ENCODE results near the gene ZDHHC12. TPM values are rescaled to one million over a fixed set of nuclear protein-coding genes. Genes with fewer than 3 reads are reported as not detected.

Gene ZDHHC12
- total and polyA plus RNA-seq, 2 of the 8 experiments (the other 6 are each of a cell fraction or from before 2014, with no cell fraction given), result 35.0 to 93.8 TPM

Small RNA genes within 50 kb of the gene (small RNA-seq; reads per million reads assigned to genes)
- not detected for gene RF00017 (ENCODE audit: insufficient read depth)
- not detected for gene RN7SL560P (ENCODE audit: insufficient read depth)

Other genes starting within 250 kb of the ZDHHC12 start
- 14.9 and 15.1 TPM in 2 replicates for gene GLE1, start 219.4 kb downstream of the ZDHHC12 start, total RNA-seq (2021; fragmentation: NEBNext Ultra II Directional; extraction: Animal tissue kit (Norgen Biotek cat#: 25700))
- 9.6 and 10.0 TPM in 2 replicates for gene GLE1, start 219.4 kb downstream of the ZDHHC12 start, polyA plus RNA-seq (2011; rRNA removed)
- 209 and 216 TPM in 2 replicates for gene SPTAN1, start 171.5 kb downstream of the ZDHHC12 start, total RNA-seq (2021; fragmentation: NEBNext Ultra II Directional; extraction: Animal tissue kit (Norgen Biotek cat#: 25700))
- gene SPTAN1, start 171.5 kb downstream of the ZDHHC12 start, polyA plus RNA-seq (2011; rRNA removed), result 182 and 242 TPM in 2 replicates
- gene DYNC2I2, start 67.3 kb downstream of the ZDHHC12 start, total RNA-seq (2021; fragmentation: NEBNext Ultra II Directional; extraction: Animal tissue kit (Norgen Biotek cat#: 25700)), result 58.0 and 60.4 TPM in 2 replicates
- 78.5 and 113 TPM in 2 replicates for gene DYNC2I2, start 67.3 kb downstream of the ZDHHC12 start, polyA plus RNA-seq (2011; rRNA removed)
- gene SET, start 34.9 kb downstream of the ZDHHC12 start, total RNA-seq (2021; fragmentation: NEBNext Ultra II Directional; extraction: Animal tissue kit (Norgen Biotek cat#: 25700)), result 1,327 and 1,345 TPM in 2 replicates
- 466 and 513 TPM in 2 replicates for gene SET, start 34.9 kb downstream of the ZDHHC12 start, polyA plus RNA-seq (2011; rRNA removed)
- gene PKN3, start 21.6 kb downstream of the ZDHHC12 start, total RNA-seq (2021; fragmentation: NEBNext Ultra II Directional; extraction: Animal tissue kit (Norgen Biotek cat#: 25700)), result 15.2 and 16.3 TPM in 2 replicates
- gene PKN3, start 21.6 kb downstream of the ZDHHC12 start, polyA plus RNA-seq (2011; rRNA removed), result 15.7 and 24.4 TPM in 2 replicates
- 20.5 and 22.6 TPM in 2 replicates for gene ZER1, start 47.8 kb upstream of the ZDHHC12 start, total RNA-seq (2021; fragmentation: NEBNext Ultra II Directional; extraction: Animal tissue kit (Norgen Biotek cat#: 25700))
- gene ZER1, start 47.8 kb upstream of the ZDHHC12 start, polyA plus RNA-seq (2011; rRNA removed), result 26.6 and 55.8 TPM in 2 replicates
- 21.3 and 26.3 TPM in 2 replicates for gene TBC1D13, start 63.1 kb upstream of the ZDHHC12 start, total RNA-seq (2021; fragmentation: NEBNext Ultra II Directional; extraction: Animal tissue kit (Norgen Biotek cat#: 25700))
- gene TBC1D13, start 63.1 kb upstream of the ZDHHC12 start, polyA plus RNA-seq (2011; rRNA removed), result 24.7 and 33.0 TPM in 2 replicates
- 17.5 and 22.4 TPM in 2 replicates for gene ENDOG, start 94.4 kb upstream of the ZDHHC12 start, total RNA-seq (2021; fragmentation: NEBNext Ultra II Directional; extraction: Animal tissue kit (Norgen Biotek cat#: 25700))
- gene ENDOG, start 94.4 kb upstream of the ZDHHC12 start, polyA plus RNA-seq (2011; rRNA removed), result 23.4 and 31.8 TPM in 2 replicates
- 73.4 and 77.8 TPM in 2 replicates for gene SPOUT1, start 105.7 kb upstream of the ZDHHC12 start, total RNA-seq (2021; fragmentation: NEBNext Ultra II Directional; extraction: Animal tissue kit (Norgen Biotek cat#: 25700))
- 69.2 and 100 TPM in 2 replicates for gene SPOUT1, start 105.7 kb upstream of the ZDHHC12 start, polyA plus RNA-seq (2011; rRNA removed)
- 28.5 and 30.4 TPM in 2 replicates for gene KYAT1, start 157.8 kb upstream of the ZDHHC12 start, total RNA-seq (2021; fragmentation: NEBNext Ultra II Directional; extraction: Animal tissue kit (Norgen Biotek cat#: 25700))
- 42.2 and 56.6 TPM in 2 replicates for gene KYAT1, start 157.8 kb upstream of the ZDHHC12 start, polyA plus RNA-seq (2011; rRNA removed)
- gene LRRC8A, start 158.0 kb upstream of the ZDHHC12 start, total RNA-seq (2021; fragmentation: NEBNext Ultra II Directional; extraction: Animal tissue kit (Norgen Biotek cat#: 25700)), result 103 and 106 TPM in 2 replicates
- 111 and 114 TPM in 2 replicates for gene LRRC8A, start 158.0 kb upstream of the ZDHHC12 start, polyA plus RNA-seq (2011; rRNA removed)
- 14.1 and 18.1 TPM in 2 replicates for gene PHYHD1, start 196.9 kb upstream of the ZDHHC12 start, total RNA-seq (2021; fragmentation: NEBNext Ultra II Directional; extraction: Animal tissue kit (Norgen Biotek cat#: 25700))
- gene PHYHD1, start 196.9 kb upstream of the ZDHHC12 start, polyA plus RNA-seq (2011; rRNA removed), result 25.6 and 33.2 TPM in 2 replicates
- 17.2 and 18.8 TPM in 2 replicates for gene DOLK, start 223.5 kb upstream of the ZDHHC12 start, total RNA-seq (2021; fragmentation: NEBNext Ultra II Directional; extraction: Animal tissue kit (Norgen Biotek cat#: 25700))
- 39.1 and 44.3 TPM in 2 replicates for gene DOLK, start 223.5 kb upstream of the ZDHHC12 start, polyA plus RNA-seq (2011; rRNA removed)
- 95.0 and 111 TPM in 2 replicates for gene NUP188, start 223.6 kb upstream of the ZDHHC12 start, total RNA-seq (2021; fragmentation: NEBNext Ultra II Directional; extraction: Animal tissue kit (Norgen Biotek cat#: 25700))
- 90.1 and 107 TPM in 2 replicates for gene NUP188, start 223.6 kb upstream of the ZDHHC12 start, polyA plus RNA-seq (2011; rRNA removed)

Data from H1 (cell line).